ENCODE data around the gene RNF167.

DNA sequence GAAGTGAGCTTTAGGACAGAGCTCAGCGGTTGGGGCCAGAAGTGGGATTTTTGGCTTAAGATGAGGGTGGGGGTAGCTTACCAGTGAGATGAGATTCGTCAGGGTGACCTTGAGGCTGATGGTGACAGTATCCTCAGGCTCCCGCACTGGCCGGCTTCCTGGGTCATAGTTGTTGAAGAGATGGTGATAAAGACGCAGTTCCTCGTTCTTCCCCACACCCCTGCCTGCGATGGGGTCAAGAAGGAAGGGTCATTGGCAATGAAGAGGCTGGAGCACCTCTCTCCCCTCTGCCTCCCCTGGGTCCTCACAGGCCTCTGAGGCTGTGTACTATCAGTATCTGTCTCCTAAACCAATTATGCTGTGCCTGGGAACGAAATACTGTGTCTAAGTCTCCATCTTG is 37.5 kb upstream of the RNF167 start:
- TF ChIP-seq EP300 (IDR thresholded peaks at IDR 0.05) (no peak), CTCF (IDR thresholded peaks at IDR 0.05) (no peak), POLR2AphosphoS5 (IDR thresholded peaks at IDR 0.05) (no peak), POLR2A (IDR thresholded peaks at IDR 0.05) (no peak)
